Omental fat pad (tissue), 4 donors: ENCODE data around the gene KCNQ1. TPM values are rescaled to one million over a fixed set of nuclear protein-coding genes. Genes with fewer than 3 reads are reported as not detected.

Source experiments
- ATAC-seq: fragments of 150-250 bp; one replicate; pipeline ENCODE4 v1.9.1; 2016; ENCODE audit warnings: mild to moderate bottlenecking, moderate library complexity; ENCODE audit not compliant: low FRiP score
- DNase-seq: peaks from one replicate; pipeline ENCODE4 v3.0.0-alpha.2; 2019; ENCODE audit warnings: low spot score
- total RNA-seq, 4 donors: library from RNA; depleted of rRNA; stranded (reverse); fragments of >200 nt; gene quantifications; one replicate each; pipeline ENCODE4 v1.1.0, GENCODE V29; 2016
- TF ChIP-seq, protein P1 (sequence below), 3 donors: fragments of 450-650 bp; IDR thresholded peaks; one replicate each; pipeline ENCODE4 v1.5.1; 2016 to 2017; ENCODE audit warnings: antibody characterized with exemption in 3 of 3, mild to moderate bottlenecking in 3 of 3, moderate library complexity in 2 of 3

The KCNQ1 gene
- total RNA-seq, 4 donors from 2014 or later = 4.5 to 5.9 (median 5.2) TPM

DNA sequence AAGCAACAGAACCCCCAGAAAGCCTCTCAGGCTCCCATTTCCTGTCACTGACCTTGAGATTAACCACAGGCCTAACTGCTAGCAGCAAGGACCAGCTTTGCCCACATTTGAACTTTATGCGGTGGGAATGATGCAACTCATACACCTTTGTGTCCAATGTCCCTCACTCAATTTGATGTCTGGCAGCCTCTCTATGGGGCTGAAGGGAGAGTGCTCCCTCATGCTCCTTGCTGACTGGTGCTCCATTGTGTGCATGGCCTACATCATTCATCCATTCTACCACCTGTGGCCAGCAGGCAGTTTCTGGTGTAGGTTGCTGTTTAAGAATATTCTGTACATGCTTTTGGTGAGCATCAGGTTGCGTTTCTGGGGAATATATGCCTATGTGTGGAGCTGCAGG is 223.1 kb downstream of the KCNQ1 start:
- DNase-seq = no peak
- no peak for ATAC-seq
- TF ChIP-seq, protein P1, sequence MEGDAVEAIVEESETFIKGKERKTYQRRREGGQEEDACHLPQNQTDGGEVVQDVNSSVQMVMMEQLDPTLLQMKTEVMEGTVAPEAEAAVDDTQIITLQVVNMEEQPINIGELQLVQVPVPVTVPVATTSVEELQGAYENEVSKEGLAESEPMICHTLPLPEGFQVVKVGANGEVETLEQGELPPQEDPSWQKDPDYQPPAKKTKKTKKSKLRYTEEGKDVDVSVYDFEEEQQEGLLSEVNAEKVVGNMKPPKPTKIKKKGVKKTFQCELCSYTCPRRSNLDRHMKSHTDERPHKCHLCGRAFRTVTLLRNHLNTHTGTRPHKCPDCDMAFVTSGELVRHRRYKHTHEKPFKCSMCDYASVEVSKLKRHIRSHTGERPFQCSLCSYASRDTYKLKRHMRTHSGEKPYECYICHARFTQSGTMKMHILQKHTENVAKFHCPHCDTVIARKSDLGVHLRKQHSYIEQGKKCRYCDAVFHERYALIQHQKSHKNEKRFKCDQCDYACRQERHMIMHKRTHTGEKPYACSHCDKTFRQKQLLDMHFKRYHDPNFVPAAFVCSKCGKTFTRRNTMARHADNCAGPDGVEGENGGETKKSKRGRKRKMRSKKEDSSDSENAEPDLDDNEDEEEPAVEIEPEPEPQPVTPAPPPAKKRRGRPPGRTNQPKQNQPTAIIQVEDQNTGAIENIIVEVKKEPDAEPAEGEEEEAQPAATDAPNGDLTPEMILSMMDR (IDR thresholded peaks at IDR 0.05) = no peak

DNA sequence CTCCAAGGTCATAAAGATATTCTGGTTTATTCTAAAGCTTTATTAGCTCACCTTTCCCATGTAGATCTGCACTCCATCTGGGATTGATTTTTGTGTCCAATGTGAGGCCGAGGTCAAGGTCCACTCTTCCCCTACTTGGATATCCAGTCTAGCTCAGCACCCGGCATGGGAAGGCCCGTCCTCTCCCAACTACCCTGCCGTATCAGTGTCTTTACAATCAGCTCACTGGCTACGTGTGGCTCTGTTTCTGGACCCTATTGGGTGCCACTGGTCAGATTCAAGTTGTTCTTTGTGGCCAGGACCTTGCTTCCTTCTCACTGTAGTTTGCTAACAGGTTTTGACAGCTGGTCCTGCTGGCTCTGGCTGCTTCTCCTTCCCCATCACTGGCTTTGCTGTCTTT is 224.1 kb downstream of the KCNQ1 start:
- DNase-seq (no peak), ATAC-seq (no peak)
- TF ChIP-seq, protein P1 (IDR thresholded peaks at IDR 0.05) = no peak

DNA sequence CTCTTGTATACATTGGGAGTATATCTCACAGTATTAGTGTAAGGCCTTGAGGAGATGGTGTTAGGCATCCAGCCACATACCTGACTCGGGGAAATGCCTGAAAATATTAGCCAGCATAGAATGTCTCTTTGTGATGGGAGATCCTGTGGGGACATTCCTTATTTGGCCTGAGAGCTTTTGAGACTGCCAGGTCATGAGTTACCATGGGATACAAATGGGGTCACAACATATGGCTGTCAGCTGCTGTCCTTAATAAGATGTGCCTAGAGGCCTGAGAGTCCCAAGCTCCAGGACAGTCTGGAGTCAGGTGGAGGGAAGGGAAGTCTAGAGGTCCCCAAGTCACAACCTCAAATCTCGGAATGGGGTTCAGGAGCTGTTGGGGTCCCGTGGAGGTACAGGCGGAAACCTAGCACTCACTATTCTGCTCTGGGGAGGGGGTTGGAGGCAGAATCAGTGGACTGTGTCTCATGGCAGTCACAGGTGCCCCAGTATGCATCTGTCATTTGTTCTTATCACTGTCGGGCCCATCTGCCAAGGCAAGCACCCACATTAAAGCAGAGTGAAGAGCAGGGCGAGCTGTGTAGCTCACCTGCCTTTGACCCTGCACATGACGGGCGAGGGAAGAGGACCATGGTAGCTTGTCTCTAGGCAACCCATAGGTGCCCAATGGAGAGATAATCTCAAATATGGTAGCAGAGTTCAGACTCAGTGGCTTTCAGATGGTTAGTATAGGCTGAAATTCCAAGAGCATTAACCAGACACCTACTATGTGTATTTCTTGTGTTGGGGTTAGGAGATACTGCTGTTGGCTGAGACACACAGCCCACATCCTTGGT is 225.0 kb downstream of the KCNQ1 start:
- ATAC-seq (no peak), DNase-seq (no peak)
- TF ChIP-seq, protein P1 (IDR thresholded peaks at IDR 0.05) = no peak

DNA sequence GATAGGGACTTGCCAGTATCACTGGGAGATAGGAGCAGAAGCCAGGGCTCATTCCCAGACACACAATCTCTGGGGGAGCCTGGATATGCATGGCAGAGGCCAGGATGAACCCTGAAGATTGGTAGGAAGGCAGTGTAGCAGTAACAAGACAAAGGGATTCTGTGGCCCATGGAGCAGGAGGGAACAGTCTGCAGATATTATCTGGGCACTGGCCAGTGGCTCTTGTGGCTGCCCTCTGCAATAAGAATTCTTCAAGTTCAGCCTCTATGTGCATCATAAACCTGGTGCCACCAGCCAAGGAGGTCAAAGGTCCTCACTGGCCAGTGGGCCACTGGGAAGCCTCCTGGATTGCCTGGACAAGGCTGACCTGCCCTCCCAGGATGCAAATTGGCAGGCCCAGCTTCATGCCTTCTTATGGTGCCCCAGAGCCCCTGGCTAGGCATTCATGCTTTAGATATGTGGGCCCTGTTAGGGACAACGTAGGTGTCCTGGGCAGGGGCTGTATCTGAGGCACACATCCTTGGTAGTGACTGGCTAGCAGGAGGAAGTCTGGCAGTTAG is 225.8 kb downstream of the KCNQ1 start:
- ATAC-seq = no peak
- DNase-seq = no peak

DNA sequence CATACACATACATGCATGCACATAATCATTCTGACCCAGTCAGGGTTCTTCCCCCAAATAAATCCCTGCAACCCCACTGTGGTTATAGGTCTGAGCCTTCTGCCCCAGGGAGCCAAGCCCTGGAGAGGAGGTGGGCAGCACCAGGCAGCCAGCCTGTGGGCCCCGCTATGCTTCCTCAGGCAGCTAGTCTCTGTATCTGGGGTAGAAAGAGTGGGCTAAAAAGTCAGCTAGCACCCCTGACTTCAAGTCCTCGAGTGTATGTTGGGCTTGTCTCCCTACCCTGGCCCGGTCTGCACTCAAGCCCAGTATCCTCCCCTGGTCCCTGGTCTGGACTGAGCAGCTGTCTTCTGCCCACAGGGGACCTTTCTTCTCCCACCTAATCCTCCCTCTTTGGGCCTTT is 226.9 kb downstream of the KCNQ1 start:
- no peak for ATAC-seq
- no peak for DNase-seq
- TF ChIP-seq, protein P1 (IDR thresholded peaks at IDR 0.05) = no peak

More for the DNA sequence above, 225.8 kb downstream of the KCNQ1 start:
- TF ChIP-seq, protein P1 (IDR thresholded peaks at IDR 0.05) = no peak

DNA sequence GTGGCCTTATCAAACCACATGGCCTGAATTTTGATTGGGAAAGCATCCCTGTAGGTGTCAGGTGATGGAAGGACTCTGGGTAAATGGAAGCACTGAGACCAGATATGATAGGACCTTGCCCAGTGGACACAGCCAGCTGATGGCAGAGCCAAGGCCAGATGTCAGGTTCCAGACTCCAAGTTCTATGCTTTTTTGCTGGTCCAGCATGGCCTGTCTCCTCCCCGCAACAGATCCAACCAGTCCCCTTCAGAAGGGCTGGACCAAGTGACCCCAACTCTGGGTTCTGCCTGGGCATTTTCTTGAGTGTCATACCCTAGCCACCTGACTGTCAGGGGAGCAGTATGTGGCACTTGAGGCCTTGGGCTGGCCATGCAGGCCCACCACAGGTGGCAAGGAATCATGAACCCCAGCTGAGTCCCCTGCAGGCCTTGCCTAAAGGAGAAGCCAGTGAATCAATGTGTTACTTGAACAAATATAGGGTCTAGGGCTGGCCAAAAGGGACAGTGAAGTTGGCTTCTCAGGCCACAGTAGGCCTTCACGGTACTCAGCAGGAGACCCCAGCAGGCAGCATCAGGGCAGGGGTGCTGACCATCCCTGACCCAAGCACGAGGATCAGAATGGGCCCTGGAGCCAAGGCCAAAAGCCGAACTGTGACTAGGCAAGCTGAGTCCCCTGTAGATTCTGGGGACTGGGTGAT is 227.9 kb downstream of the KCNQ1 start:
- DNase-seq (no peak), ATAC-seq (no peak)
- TF ChIP-seq, protein P1 (IDR thresholded peaks at IDR 0.05) = no peak
